HUES64 (cell line): ENCODE data around the gene ACTR3C.
"Not testable (repeated sequence)": the region's sequence is repeated elsewhere in the genome, so short reads cannot be mapped to it uniquely, and the experiment has no call there.

Source experiments
- H3K27ac ChIP-seq: 2 replicates; pipeline ENCODE4 v1.7.0; 2013; ENCODE audit warnings: low read depth, low read length, inconsistent platforms
- H3K27me3 ChIP-seq: 2 replicates; pipeline ENCODE4 v1.6.1; 2013; ENCODE audit warnings: mild to moderate bottlenecking, low read length; ENCODE audit not compliant: insufficient read depth
- H3K36me3 ChIP-seq: 2 replicates; pipeline ENCODE4 v1.6.1; 2013; ENCODE audit warnings: mild to moderate bottlenecking, low read length; ENCODE audit not compliant: insufficient read depth
- H3K4me1 ChIP-seq: 2 replicates; pipeline ENCODE4 v1.6.1; 2013; ENCODE audit warnings: mild to moderate bottlenecking, low read length, moderate library complexity; ENCODE audit not compliant: insufficient read depth
- H3K4me3 ChIP-seq: 2 replicates; pipeline ENCODE4 v1.5.1; 2013; ENCODE audit warnings: mild to moderate bottlenecking, low read length, moderate library complexity
- H3K9ac ChIP-seq: 2 replicates; pipeline ENCODE4 v1.6.1; 2013; ENCODE audit warnings: mild to moderate bottlenecking, low read depth, low read length
- H3K9me3 ChIP-seq: 2 replicates; pipeline ENCODE4 v1.6.1; 2013; ENCODE audit warnings: low read depth, low read length; ENCODE audit not compliant: insufficient read depth
- WGBS: fragments of 150-250, 120-280 bp; methylation state at CpG from one replicate; pipeline ENCODE4 v1.1.7; 2013; ENCODE audit warnings: missing lambda C conversion rate; 5-methylcytosine and 5-hydroxymethylcytosine counted together

ACTR3C gene

GRCh38 chr7:150307904-150308303 is 15.4 kb downstream of the ACTR3C start:
- no peaks in the 10 kb centered on the region for H3K36me3 ChIP-seq
- H3K9ac ChIP-seq, result no peak overlapping the region
- H3K4me3 ChIP-seq, result no peak overlapping the region
- H3K27ac ChIP-seq, result no peak overlapping the region
- no peaks in the 10 kb centered on the region for H3K9me3 ChIP-seq
- peaks cover 40% of the 10 kb centered on the region for H3K27me3 ChIP-seq
- WGBS, result 74% methylated on average over 9 of the region's 9 CpGs
- peaks cover 13% of the 10 kb centered on the region for H3K4me1 ChIP-seq

DNA sequence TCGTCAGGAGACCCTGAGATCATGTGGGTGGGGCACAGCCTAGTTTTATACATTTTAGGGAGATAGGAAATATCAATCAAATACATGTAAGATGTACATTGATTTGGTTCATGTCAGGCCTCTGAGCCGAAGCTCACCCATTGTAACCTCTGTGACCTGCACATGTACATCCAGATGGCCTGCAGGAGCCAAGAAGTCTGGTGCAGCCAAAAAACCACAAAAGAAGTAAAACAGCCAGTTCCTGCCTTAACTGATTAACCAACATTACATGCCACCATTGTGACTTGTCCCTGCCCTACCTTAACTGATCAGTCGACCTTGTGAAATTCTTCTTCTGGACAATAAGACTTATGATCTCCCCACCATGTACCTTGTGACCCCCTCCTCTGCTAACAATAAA is 16.2 kb downstream of the ACTR3C start:
- Histone ChIP-seq H3K9me3 (no peaks in the 10 kb centered on the region), H3K36me3 (no peaks in the 10 kb centered on the region), H3K27ac (no peak overlapping the region), H3K9ac (no peak overlapping the region), H3K4me1 (peaks cover 7% of the 10 kb centered on the region), H3K27me3 (peaks cover 40% of the 10 kb centered on the region), H3K4me3 (no peak overlapping the region)
- 89% methylated on average over 3 of the region's 3 CpGs for WGBS

- H3K9ac ChIP-seq, H3K27ac ChIP-seq, H3K9me3 ChIP-seq, H3K36me3 ChIP-seq, H3K4me1 ChIP-seq, H3K4me3 ChIP-seq: not testable (repeated sequence)
- H3K27me3 ChIP-seq, result peaks cover 40% of the 10 kb centered on the region
- 92% methylated on average over 4 of the region's 5 CpGs for WGBS
These were observed 17.0 kb downstream of the ACTR3C start for GRCh38 chr7:150306377-150306776.

DNA sequence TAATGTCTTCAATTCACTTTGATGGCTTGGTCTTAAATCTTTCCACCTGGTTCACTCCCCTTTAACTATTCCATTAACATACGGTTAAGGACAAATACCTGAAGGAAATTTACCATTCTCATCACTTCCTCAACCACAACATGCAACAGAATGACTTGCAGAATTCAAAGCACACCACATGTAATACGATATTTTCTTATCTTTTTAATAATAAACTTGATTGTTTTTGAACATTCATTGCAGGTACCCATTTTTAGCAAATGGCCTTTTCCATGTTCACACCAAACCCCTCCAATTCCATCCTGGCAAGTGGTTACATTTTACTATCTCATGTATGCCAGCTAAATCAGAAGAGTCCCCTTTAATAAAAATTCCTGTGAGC is 17.5 kb downstream of the ACTR3C start:
- H3K9ac ChIP-seq, H3K4me1 ChIP-seq, H3K9me3 ChIP-seq, H3K4me3 ChIP-seq, H3K27ac ChIP-seq, H3K36me3 ChIP-seq: not testable (repeated sequence)
- 100% methylated on average over 1 of the region's 2 CpGs for WGBS
- peaks cover 35% of the 10 kb centered on the region for H3K27me3 ChIP-seq

GRCh38 chr7:150305259-150305902 is 18.0 kb downstream of the ACTR3C start:
- peaks cover 30% of the 10 kb centered on the region for H3K27me3 ChIP-seq
- not testable (repeated sequence) for H3K27ac ChIP-seq, H3K4me3 ChIP-seq, H3K9ac ChIP-seq, H3K9me3 ChIP-seq, H3K36me3 ChIP-seq, H3K4me1 ChIP-seq
- WGBS, result 91% methylated on average over 8 of the region's 11 CpGs

DNA sequence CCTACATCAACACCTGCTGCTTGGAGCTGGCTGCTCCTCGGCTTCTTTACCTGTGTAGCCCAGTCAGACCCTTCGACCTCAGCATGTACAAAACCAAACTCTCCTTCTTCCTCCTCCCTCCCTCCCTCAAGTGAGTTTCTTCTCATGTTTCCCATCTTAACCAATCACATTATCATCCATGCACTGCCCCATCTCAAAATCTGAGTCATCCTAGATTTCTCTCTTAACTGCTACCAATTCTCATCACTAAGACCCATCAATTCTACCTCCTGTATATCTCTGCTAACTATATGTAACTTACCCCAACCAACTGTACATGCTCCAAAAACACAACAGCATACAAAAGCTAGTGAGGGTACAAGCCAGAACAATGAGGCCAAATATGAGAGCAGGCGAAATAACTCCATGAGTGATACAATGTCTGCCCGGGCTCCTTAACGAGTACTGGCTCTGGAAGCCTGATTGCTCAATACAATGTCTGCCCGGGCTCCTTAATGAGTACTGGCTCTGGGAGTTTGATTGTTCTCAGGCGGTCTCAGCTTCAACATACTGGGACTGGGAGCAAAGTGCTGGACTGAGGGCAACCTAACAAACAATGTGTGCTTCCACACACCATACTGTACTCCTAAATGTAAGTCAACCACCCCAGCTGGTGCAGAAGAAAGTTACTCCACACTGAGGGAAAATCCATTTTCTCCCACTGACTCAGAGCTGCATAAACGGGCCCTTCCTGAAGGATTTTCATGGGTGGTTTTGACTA is 18.7 kb downstream of the ACTR3C start:
- H3K9ac ChIP-seq, H3K4me1 ChIP-seq, H3K4me3 ChIP-seq, H3K9me3 ChIP-seq, H3K27ac ChIP-seq, H3K36me3 ChIP-seq: not testable (repeated sequence)
- WGBS, result 96% methylated on average over 4 of the region's 8 CpGs
- peaks cover 23% of the 10 kb centered on the region for H3K27me3 ChIP-seq

- not testable (repeated sequence) for H3K36me3 ChIP-seq, H3K9ac ChIP-seq, H3K4me1 ChIP-seq, H3K4me3 ChIP-seq, H3K27ac ChIP-seq, H3K27me3 ChIP-seq, H3K9me3 ChIP-seq
- 100% methylated on average over 1 of the region's 1 CpG for WGBS
These were observed 20.4 kb downstream of the ACTR3C start for GRCh38 chr7:150302908-150303310.

DNA sequence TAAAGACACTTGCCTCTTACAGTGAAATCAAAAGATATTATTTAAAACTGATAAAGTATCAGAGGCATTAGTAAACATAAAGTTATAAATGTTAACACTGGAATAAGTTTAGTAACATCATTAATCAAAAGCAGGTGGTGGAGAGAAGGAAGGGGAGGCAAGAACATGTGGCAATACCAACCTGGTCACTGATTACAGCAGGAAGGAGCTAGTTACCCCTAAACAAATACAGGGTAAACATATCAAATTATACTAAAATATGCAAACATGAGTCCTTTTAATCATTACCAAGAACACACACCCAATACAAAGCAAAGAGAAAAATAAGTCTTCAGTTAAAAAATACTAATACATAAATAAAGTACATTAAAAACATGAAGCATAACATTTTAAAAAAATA is 25.4 kb downstream of the ACTR3C start:
- H3K9ac ChIP-seq, H3K9me3 ChIP-seq, H3K27ac ChIP-seq, H3K27me3 ChIP-seq, H3K4me1 ChIP-seq, H3K36me3 ChIP-seq, H3K4me3 ChIP-seq: not testable (repeated sequence)

- WGBS, result 94% methylated on average over 9 of the region's 10 CpGs
- H3K27ac ChIP-seq, H3K36me3 ChIP-seq, H3K4me1 ChIP-seq, H3K9me3 ChIP-seq, H3K9ac ChIP-seq, H3K4me3 ChIP-seq, H3K27me3 ChIP-seq: not testable (repeated sequence)
These were observed 26.5 kb downstream of the ACTR3C start for GRCh38 chr7:150296802-150297201.

DNA sequence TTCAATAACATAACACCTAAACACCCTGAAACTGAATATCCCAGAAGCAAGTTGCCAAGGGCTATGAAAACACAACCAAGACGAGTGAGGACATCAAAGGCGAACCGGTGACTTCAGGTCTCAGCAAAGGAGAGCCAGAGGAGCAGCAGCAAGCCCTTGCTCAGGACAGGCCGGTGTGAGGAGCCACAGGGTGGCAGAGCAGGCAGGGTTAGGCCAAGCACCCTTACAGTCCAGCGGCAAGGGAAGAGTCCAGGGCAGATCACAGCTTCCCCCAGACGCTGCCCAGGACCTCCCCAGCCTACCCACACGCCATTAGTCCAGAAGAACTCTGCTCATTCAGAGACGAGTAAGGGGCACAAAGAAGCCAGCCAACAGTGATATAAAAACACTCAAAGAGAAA is 27.7 kb downstream of the ACTR3C start:
- H3K4me1 ChIP-seq, H3K9ac ChIP-seq, H3K27ac ChIP-seq, H3K27me3 ChIP-seq, H3K36me3 ChIP-seq, H3K4me3 ChIP-seq, H3K9me3 ChIP-seq: not testable (repeated sequence)
- no CpG with 5 or more reads among the region's 8 CpGs for WGBS

DNA sequence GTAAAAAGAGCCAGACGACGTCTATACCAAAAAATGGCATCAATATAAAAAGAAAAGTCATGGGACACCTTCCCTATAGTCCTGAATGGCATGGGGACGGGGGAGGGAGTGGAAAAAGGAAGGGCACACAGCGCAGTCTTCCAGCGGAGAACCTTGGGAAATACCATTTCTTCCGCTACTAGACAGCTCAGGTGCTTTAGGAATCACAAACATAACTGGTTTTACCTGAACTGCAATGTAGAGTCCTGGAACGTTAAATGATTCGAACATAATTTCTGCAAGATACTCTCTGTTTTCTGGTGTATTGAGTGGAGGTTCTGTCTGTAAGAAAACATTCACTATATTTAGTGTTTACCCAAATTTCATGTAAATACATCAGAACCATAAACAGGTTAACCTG is 28.3 kb downstream of the ACTR3C start:
- not testable (repeated sequence) for H3K4me1 ChIP-seq, H3K27me3 ChIP-seq, H3K9me3 ChIP-seq, H3K4me3 ChIP-seq, H3K36me3 ChIP-seq, H3K9ac ChIP-seq, H3K27ac ChIP-seq
- 96% methylated on average over 5 of the region's 8 CpGs for WGBS

DNA sequence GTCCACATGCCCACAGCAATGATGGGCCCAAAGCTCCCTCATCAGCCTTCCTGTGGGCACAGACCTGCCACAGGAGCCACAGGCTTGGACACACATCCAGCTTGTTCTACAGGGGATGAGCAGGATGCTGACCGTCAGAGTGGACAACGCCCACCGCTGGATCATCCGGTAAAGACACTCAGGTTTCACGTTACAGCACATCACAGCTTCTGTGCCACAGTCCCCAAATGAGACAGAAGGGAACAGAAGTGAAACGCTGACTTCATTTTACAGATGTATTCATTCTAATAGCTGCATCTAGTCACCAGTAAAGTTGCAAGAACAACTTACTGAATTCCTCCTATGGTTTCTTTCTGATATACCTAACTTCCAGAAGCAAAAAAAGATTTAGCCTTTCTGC is 33.0 kb downstream of the ACTR3C start:
- WGBS, result 80% methylated on average over 5 of the region's 6 CpGs

More for the DNA sequence above, 33.0 kb downstream of the ACTR3C start:
- not testable (repeated sequence) for H3K9me3 ChIP-seq, H3K9ac ChIP-seq, H3K27ac ChIP-seq, H3K36me3 ChIP-seq, H3K4me1 ChIP-seq, H3K4me3 ChIP-seq, H3K27me3 ChIP-seq
